OCI-LY3 (cell line): Measurements from ENCODE around the gene TIGD3.

ENCODE experiments used
- CTCF ChIP-seq: fragments of 200-600, 300-600 bp; sonication (generic); IDR thresholded peaks from 2 replicates; pipeline ENCODE4 v1.5.1; 2014; ENCODE audit warnings: antibody characterized with exemption, low read length, low read depth
- EZH2phosphoT487 ChIP-seq: fragments of 200-600 bp; shearing (Covaris generic); IDR thresholded peaks from 2 replicates; pipeline ENCODE4 v1.6.1; 2018; ENCODE audit warnings: antibody characterized with exemption, mixed run types, low read depth

GRCh38 chr11:65362320-65362931, 7.9 kb downstream of the TIGD3 start:
- TF ChIP-seq CTCF (no peak), EZH2phosphoT487 (no peak)
